ENCODE results near the gene SPOCK3. TPM values are rescaled to one million over a fixed set of nuclear protein-coding genes. Genes with fewer than 3 reads are reported as not detected.

Gene SPOCK3
- total RNA-seq (2022; extraction: Qiagen RNA extraction), result 0.13 to 0.25 TPM (median 0.16 TPM) in 5 replicates

GRCh38 chr4:167234316-167234881 is at the start of gene SPOCK3:
TSS of gene SPOCK3 (minus strand) at chr4:167234494.

Data from A549 treated with CORT108297 at 1 μM for 4 hours (cell line).